HEK293 (cell line): ENCODE results near the gene MACO1.
"Not testable (repeated sequence)": the region's sequence is repeated elsewhere in the genome, so short reads cannot be mapped to it uniquely, and the experiment has no call there.

Experiments used
- BCL11B ChIP-seq: fragments of 450-650 bp; formaldehyde crosslinking; IDR thresholded peaks from 2 replicates; pipeline ENCODE4 v1.5.1; 2016; ENCODE audit warnings: low read depth, missing biosample characterization, missing genetic modification characterization
- CTCF ChIP-seq: fragments of 450-650 bp; formaldehyde crosslinking; IDR thresholded peaks from 2 replicates; pipeline ENCODE4 v1.5.1; 2016; ENCODE audit warnings: missing biosample characterization, missing genetic modification characterization
- YY2 ChIP-seq: fragments of 450-650 bp; formaldehyde crosslinking; IDR thresholded peaks from 2 replicates; pipeline ENCODE4 v1.5.1; 2016; ENCODE audit warnings: missing biosample characterization, missing genetic modification characterization
- ZFP37 ChIP-seq: fragments of 450-650 bp; formaldehyde crosslinking; IDR thresholded peaks from 2 replicates; pipeline ENCODE4 v1.5.1; 2016; ENCODE audit warnings: missing biosample characterization, missing genetic modification characterization
- ZNF121 ChIP-seq: fragments of 450-650 bp; formaldehyde crosslinking; IDR thresholded peaks from 2 replicates; pipeline ENCODE4 v1.5.1; 2016; ENCODE audit warnings: missing biosample characterization, missing genetic modification characterization
- ZNF175 ChIP-seq: fragments of 450-650 bp; formaldehyde crosslinking; IDR thresholded peaks from 2 replicates; pipeline ENCODE4 v1.5.1; 2016; ENCODE audit warnings: missing biosample characterization, missing genetic modification characterization
- ZNF274 ChIP-seq, 2 experiments: fragments of 200-500 bp in 1 of 2; fragments of 450-650 bp in 1 of 2; sonication (Bioruptor generic) in 1 of 2; formaldehyde crosslinking in 1 of 2; IDR thresholded peaks; 2 replicates each; pipeline versions ENCODE4 v1.5.1 to v1.6.1; 2014 to 2016; ENCODE audit warnings: borderline replicate concordance in 1 of 2, inconsistent platforms in 1 of 2, low read length in 1 of 2, missing biosample characterization in 1 of 2, missing genetic modification characterization in 1 of 2
- ZNF558 ChIP-seq: fragments of 450-650 bp; formaldehyde crosslinking; IDR thresholded peaks from 2 replicates; pipeline ENCODE4 v1.5.1; 2016; ENCODE audit warnings: missing biosample characterization, missing genetic modification characterization
- ZNF585B ChIP-seq: fragments of 450-650 bp; formaldehyde crosslinking; IDR thresholded peaks from 2 replicates; pipeline ENCODE4 v1.5.1; 2016; ENCODE audit warnings: missing biosample characterization, missing genetic modification characterization
- ZNF596 ChIP-seq: fragments of 450-650 bp; IDR thresholded peaks from 2 replicates; pipeline ENCODE4 v1.5.0; 2018; ENCODE audit warnings: missing biosample characterization, mild to moderate bottlenecking, missing genetic modification characterization, moderate library complexity

- not testable (repeated sequence) for TF ChIP-seq ZNF558 (tag by site-specific recombination); CTCF (tag by site-specific recombination); ZFP37 (tag by site-specific recombination); ZNF175; ZNF274 (IDR thresholded peaks at IDR 0.05; ENCODE audit: low read length); ZNF274 (tag by site-specific recombination; IDR thresholded peaks at IDR 0.05; ENCODE audit: borderline replicate concordance); YY2; ZNF596 (tag by site-specific recombination); ZNF585B (tag by site-specific recombination); BCL11B (tag by site-specific recombination); ZNF121 (tag by site-specific recombination)
These were observed 47.6 kb upstream of the MACO1 start for GRCh38 chr1:25383090-25383489.
